ENCODE measurements around the gene P2RY14. TPM values are rescaled to one million over a fixed set of nuclear protein-coding genes. Genes with fewer than 3 reads are reported as not detected.

Gene P2RY14
- total RNA-seq, 1 donor from 2014 or later, result not detected

GRCh38 chr3:151296226-151296625, 17.9 kb upstream of the P2RY14 start:
- Mint-ChIP-seq H3K36me3 (ENCODE audit: insufficient read depth) (no peaks in the 10 kb centered on the region), H3K4me3 (ENCODE audit: low read depth) (no peak overlapping the region), H3K27me3 (no peaks in the 10 kb centered on the region), H3K27ac (no peak overlapping the region), H3K4me1 (ENCODE audit: low read depth) (peaks cover 6% of the 10 kb centered on the region), H3K9me3 (ENCODE audit: low read depth) (no peaks in the 10 kb centered on the region)
- TF ChIP-seq, protein P1, sequence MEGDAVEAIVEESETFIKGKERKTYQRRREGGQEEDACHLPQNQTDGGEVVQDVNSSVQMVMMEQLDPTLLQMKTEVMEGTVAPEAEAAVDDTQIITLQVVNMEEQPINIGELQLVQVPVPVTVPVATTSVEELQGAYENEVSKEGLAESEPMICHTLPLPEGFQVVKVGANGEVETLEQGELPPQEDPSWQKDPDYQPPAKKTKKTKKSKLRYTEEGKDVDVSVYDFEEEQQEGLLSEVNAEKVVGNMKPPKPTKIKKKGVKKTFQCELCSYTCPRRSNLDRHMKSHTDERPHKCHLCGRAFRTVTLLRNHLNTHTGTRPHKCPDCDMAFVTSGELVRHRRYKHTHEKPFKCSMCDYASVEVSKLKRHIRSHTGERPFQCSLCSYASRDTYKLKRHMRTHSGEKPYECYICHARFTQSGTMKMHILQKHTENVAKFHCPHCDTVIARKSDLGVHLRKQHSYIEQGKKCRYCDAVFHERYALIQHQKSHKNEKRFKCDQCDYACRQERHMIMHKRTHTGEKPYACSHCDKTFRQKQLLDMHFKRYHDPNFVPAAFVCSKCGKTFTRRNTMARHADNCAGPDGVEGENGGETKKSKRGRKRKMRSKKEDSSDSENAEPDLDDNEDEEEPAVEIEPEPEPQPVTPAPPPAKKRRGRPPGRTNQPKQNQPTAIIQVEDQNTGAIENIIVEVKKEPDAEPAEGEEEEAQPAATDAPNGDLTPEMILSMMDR (IDR thresholded peaks at IDR 0.05; ENCODE audit: unreplicated experiment), result no peak
- DNase-seq (ENCODE audit: low spot score, unreplicated experiment), result no peak

DNA sequence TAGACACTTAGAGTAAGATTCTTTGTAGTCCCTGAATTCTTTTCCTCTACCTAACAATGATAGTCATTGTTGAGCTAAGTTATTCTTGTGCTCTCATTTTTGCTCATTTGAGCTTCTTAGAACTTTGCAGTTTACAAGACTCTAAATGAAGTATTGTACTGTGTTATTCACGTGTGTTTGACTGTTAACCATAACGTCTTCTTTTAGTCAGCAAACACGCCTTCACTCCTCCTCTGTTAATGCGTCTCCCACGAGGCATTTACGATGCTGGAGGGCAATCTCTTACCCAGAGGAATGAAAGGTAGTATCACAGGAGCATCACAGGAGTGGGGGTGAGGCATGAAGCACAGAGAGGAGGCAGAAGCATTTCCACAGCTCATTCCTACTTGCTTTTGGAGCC, 14.8 kb upstream of the P2RY14 start:
- no peaks in the 10 kb centered on the region for H3K9me3 Mint-ChIP-seq (ENCODE audit: low read depth)
- no peak overlapping the region for H3K4me3 Mint-ChIP-seq (ENCODE audit: low read depth)
- DNase-seq (ENCODE audit: low spot score, unreplicated experiment), result no peak

GRCh38 chr3:151290673-151291072, 12.3 kb upstream of the P2RY14 start:
- Mint-ChIP-seq H3K27ac (no peak overlapping the region), H3K36me3 (ENCODE audit: insufficient read depth) (no peaks in the 10 kb centered on the region), H3K9me3 (ENCODE audit: low read depth) (no peaks in the 10 kb centered on the region), H3K27me3 (no peaks in the 10 kb centered on the region), H3K4me3 (ENCODE audit: low read depth) (no peak overlapping the region), H3K4me1 (ENCODE audit: low read depth) (peaks cover 6% of the 10 kb centered on the region)
- TF ChIP-seq, protein P1 (IDR thresholded peaks at IDR 0.05; ENCODE audit: unreplicated experiment), result peak; percentile 46
- no peak for DNase-seq (ENCODE audit: low spot score, unreplicated experiment)

More for the DNA sequence above, 14.8 kb upstream of the P2RY14 start:
- H3K4me1 Mint-ChIP-seq (ENCODE audit: low read depth), result peaks cover 6% of the 10 kb centered on the region
- no peaks in the 10 kb centered on the region for H3K27me3 Mint-ChIP-seq
- H3K36me3 Mint-ChIP-seq (ENCODE audit: insufficient read depth), result no peaks in the 10 kb centered on the region
- TF ChIP-seq, protein P1 (IDR thresholded peaks at IDR 0.05; ENCODE audit: unreplicated experiment), result no peak
- H3K27ac Mint-ChIP-seq, result peak overlapping the region; percentile 18

- Mint-ChIP-seq H3K4me3 (ENCODE audit: low read depth) (no peak overlapping the region), H3K27ac (no peak overlapping the region), H3K9me3 (ENCODE audit: low read depth) (no peaks in the 10 kb centered on the region), H3K4me1 (ENCODE audit: low read depth) (peaks cover under 1% of the 10 kb centered on the region), H3K27me3 (no peaks in the 10 kb centered on the region), H3K36me3 (ENCODE audit: insufficient read depth) (no peaks in the 10 kb centered on the region)
- DNase-seq (ENCODE audit: low spot score, unreplicated experiment), result no peak
- TF ChIP-seq, protein P1 (IDR thresholded peaks at IDR 0.05; ENCODE audit: unreplicated experiment), result no peak
Measured at GRCh38 chr3:151289445-151289844, 11.1 kb upstream of the P2RY14 start.

- no peak for DNase-seq (ENCODE audit: low spot score, unreplicated experiment)
- H3K4me3 Mint-ChIP-seq (ENCODE audit: low read depth), result no peak overlapping the region
- H3K9me3 Mint-ChIP-seq (ENCODE audit: low read depth), result no peaks in the 10 kb centered on the region
- H3K4me1 Mint-ChIP-seq (ENCODE audit: low read depth), result peaks cover 14% of the 10 kb centered on the region
- TF ChIP-seq, protein P1 (IDR thresholded peaks at IDR 0.05; ENCODE audit: unreplicated experiment), result no peak
- H3K27me3 Mint-ChIP-seq, result no peaks in the 10 kb centered on the region
- H3K36me3 Mint-ChIP-seq (ENCODE audit: insufficient read depth), result no peaks in the 10 kb centered on the region
- no peak overlapping the region for H3K27ac Mint-ChIP-seq
Measured at GRCh38 chr3:151285940-151286339, 7.6 kb upstream of the P2RY14 start.

Data from progenitor cell of endocrine pancreas (in vitro differentiated cells).